Measurements from ENCODE around the gene PFKFB3. TPM values are rescaled to one million over a fixed set of nuclear protein-coding genes. Genes with fewer than 3 reads are reported as not detected.
A peak's percentile ranks its signal among the peaks of the same experiment; 100 is the strongest.

The PFKFB3 gene
- total RNA-seq, 1 donor from 2014 or later, result 64.5 TPM

GRCh38 chr10:6167456-6167855 lies 35.3 kb upstream of the PFKFB3 start:
- no peak for TF ChIP-seq CTCF (IDR thresholded peaks at IDR 0.05; ENCODE audit: unreplicated experiment)
- no peak overlapping the region for H3K27ac Mint-ChIP-seq

GRCh38 chr10:6168084-6168483 lies 34.6 kb upstream of the PFKFB3 start:
- H3K27ac Mint-ChIP-seq, result no peak overlapping the region
- H3K27me3 Mint-ChIP-seq, result no peaks in the 10 kb centered on the region
- H3K4me3 Mint-ChIP-seq (ENCODE audit: low read depth), result no peak overlapping the region
- peaks cover 21% of the 10 kb centered on the region for H3K4me1 Mint-ChIP-seq (ENCODE audit: low read depth)
- no peaks in the 10 kb centered on the region for H3K9me3 Mint-ChIP-seq (ENCODE audit: low read depth)
- no peak for DNase-seq (ENCODE audit: low spot score, unreplicated experiment)
- TF ChIP-seq CTCF (IDR thresholded peaks at IDR 0.05; ENCODE audit: unreplicated experiment), result no peak
- peaks cover 5% of the 10 kb centered on the region for H3K36me3 Mint-ChIP-seq (ENCODE audit: insufficient read depth)

More at GRCh38 chr10:6167456-6167855, 35.3 kb upstream of the PFKFB3 start:
- no peaks in the 10 kb centered on the region for H3K9me3 Mint-ChIP-seq (ENCODE audit: low read depth)
- H3K36me3 Mint-ChIP-seq (ENCODE audit: insufficient read depth), result peaks cover 3% of the 10 kb centered on the region
- H3K4me1 Mint-ChIP-seq (ENCODE audit: low read depth), result peaks cover 19% of the 10 kb centered on the region
- DNase-seq (ENCODE audit: low spot score, unreplicated experiment), result no peak
- H3K4me3 Mint-ChIP-seq (ENCODE audit: low read depth), result no peak overlapping the region
- H3K27me3 Mint-ChIP-seq, result no peaks in the 10 kb centered on the region

GRCh38 chr10:6170638-6171037 lies 32.1 kb upstream of the PFKFB3 start:
- TF ChIP-seq CTCF (IDR thresholded peaks at IDR 0.05; ENCODE audit: unreplicated experiment), result no peak
- Mint-ChIP-seq H3K4me3 (ENCODE audit: low read depth) (no peak overlapping the region), H3K27me3 (no peaks in the 10 kb centered on the region), H3K9me3 (ENCODE audit: low read depth) (no peaks in the 10 kb centered on the region), H3K4me1 (ENCODE audit: low read depth) (peaks cover 7% of the 10 kb centered on the region), H3K27ac (no peak overlapping the region), H3K36me3 (ENCODE audit: insufficient read depth) (peaks cover 4% of the 10 kb centered on the region)
- no peak for DNase-seq (ENCODE audit: low spot score, unreplicated experiment)

GRCh38 chr10:6171881-6172695 lies 30.6 kb upstream of the PFKFB3 start:
- H3K36me3 Mint-ChIP-seq (ENCODE audit: insufficient read depth), result peaks cover 3% of the 10 kb centered on the region
- H3K9me3 Mint-ChIP-seq (ENCODE audit: low read depth), result no peaks in the 10 kb centered on the region
- no peak overlapping the region for H3K27ac Mint-ChIP-seq
- no peak overlapping the region for H3K4me3 Mint-ChIP-seq (ENCODE audit: low read depth)
- H3K27me3 Mint-ChIP-seq, result no peaks in the 10 kb centered on the region
- DNase-seq (ENCODE audit: low spot score, unreplicated experiment), result no peak
- no peak for TF ChIP-seq CTCF (IDR thresholded peaks at IDR 0.05; ENCODE audit: unreplicated experiment)
- H3K4me1 Mint-ChIP-seq (ENCODE audit: low read depth), result peaks cover 5% of the 10 kb centered on the region

GRCh38 chr10:6173203-6173602 lies 29.5 kb upstream of the PFKFB3 start:
- no peak for DNase-seq (ENCODE audit: low spot score, unreplicated experiment)
- Mint-ChIP-seq H3K27me3 (no peaks in the 10 kb centered on the region), H3K4me1 (ENCODE audit: low read depth) (peaks cover 5% of the 10 kb centered on the region), H3K27ac (peak overlapping the region; percentile 29), H3K4me3 (ENCODE audit: low read depth) (no peak overlapping the region), H3K9me3 (ENCODE audit: low read depth) (no peaks in the 10 kb centered on the region), H3K36me3 (ENCODE audit: insufficient read depth) (peaks cover 3% of the 10 kb centered on the region)
- peak; percentile 23 for TF ChIP-seq CTCF (IDR thresholded peaks at IDR 0.05; ENCODE audit: unreplicated experiment)

All from progenitor cell of endocrine pancreas (in vitro differentiated cells).